ENCODE measurements around the gene LAMTOR4.
A peak's percentile ranks its signal among the peaks of the same experiment; 100 is the strongest.
"Not testable (repeated sequence)": the region's sequence is repeated elsewhere in the genome, so short reads cannot be mapped to it uniquely, and the experiment has no call there.

Gene LAMTOR4

DNA sequence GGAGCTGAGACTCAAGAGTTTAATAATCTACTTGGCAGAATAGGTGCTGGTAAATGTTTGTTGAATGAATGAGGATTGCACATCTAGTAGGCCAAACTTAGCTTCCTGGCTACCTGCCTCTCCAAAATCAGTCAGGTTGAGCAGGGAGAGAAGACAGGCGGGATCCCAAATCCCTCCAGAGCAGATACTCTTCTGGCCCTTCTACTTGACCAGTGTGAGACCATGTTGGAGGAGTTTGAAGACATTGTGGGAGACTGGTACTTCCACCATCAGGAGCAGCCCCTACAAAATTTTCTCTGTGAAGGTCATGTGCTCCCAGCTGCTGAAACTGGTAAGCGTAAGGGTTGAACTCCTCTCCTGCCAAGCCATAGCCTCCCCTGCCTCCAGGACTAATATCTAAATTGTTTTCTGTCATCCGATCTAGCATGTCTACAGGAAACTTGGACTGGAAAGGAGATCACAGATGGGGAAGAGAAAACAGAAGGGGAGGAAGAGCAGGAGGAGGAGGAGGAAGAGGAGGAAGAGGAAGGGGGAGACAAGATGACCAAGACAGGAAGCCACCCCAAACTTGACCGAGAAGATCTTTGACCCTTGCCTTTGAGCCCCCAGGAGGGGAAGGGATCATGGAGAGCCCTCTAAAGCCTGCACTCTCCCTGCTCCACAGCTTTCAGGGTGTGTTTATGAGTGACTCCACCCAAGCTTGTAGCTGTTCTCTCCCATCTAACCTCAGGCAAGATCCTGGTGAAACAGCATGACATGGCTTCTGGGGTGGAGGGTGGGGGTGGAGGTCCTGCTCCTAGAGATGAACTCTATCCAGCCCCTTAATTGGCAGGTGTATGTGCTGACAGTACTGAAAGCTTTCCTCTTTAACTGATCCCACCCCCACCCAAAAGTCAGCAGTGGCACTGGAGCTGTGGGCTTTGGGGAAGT is 24.2 kb upstream of the LAMTOR4 start:
- DNase-seq, result no peak

DNA sequence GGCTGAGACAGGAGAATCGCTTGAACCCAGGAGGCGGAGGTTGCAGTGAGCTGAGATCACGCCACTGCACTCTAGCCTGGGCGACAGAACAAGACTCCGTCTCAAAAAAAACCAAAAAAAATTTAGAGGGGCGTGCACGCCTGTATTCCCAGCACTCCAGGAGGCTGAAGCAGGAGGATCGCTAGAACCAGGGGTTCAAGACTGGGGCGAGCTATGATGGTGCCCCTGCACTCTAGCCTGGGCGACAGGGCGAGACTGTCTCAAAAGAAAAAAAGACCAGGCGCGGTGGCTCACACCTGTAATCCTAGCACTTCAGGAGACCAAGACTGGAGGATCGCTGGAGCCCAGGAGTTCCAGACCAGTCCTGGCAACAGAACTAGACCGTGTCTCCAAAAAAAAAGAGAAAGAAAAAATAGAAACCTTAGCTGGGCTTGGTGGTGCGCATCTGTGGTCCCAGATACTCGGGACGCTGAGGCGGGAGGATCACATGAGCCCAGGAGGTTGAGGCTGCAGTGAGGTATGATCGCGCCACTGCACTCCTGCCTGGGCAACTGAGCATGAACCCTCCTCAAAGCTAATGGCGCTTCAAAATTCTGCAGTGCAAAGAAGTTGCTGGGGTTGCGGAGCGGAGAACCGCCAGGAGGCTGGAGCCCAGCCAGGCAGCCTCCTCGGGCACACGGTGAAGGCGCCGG is 22.3 kb upstream of the LAMTOR4 start:
- DNase-seq, result no peak

DNA sequence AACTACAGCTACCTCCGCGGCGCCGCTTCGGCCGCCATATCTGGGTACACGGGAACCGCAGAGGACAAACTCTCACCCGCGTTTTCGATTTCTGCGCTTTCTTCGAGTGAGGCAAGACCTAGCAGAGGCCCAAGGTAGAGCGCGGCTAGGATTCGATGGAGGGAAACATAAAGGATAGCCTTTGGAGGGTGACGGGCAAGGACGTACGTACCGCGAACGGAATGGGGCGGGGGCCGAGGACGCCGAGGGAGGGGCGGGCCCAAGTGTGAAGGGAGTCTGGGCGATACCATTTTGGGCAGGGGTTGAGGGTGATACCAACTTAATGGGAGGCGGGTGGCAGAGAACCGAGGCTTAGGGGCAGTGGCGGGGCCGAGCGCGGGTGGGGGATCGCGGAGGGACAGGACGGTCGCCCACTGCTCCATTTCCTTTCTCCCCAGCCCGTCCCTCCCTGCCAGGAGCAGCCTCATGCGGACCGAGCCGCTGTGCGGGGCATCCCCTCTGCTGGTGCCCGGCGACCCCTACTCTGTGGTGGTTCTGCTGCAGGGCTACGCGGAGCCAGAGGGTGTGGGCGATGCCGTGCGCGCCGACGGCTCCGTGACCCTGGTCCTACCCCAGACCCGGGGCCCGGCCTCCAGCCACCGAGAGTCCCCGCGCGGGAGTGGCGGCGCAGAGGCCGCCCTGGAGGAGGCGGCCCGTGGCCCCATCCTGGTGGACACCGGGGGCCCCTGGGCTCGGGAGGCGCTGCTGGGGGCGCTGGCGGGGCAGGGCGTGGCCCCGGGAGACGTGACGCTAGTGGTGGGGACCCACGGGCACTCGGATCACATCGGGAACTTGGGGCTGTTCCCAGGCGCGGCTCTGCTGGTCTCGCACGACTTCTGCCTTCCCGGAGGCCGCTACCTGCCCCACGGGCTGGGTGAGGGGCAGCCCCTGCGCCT is 21.5 kb upstream of the LAMTOR4 start, which contains the start of gene MBLAC1:
Gene MBLAC1, plus strand, starts transcription at position 37 of the 935 bp plus-strand sequence. Its CDS starts 429 bp downstream, at position 466.
- DNase-seq, result peak; percentile 66

DNA sequence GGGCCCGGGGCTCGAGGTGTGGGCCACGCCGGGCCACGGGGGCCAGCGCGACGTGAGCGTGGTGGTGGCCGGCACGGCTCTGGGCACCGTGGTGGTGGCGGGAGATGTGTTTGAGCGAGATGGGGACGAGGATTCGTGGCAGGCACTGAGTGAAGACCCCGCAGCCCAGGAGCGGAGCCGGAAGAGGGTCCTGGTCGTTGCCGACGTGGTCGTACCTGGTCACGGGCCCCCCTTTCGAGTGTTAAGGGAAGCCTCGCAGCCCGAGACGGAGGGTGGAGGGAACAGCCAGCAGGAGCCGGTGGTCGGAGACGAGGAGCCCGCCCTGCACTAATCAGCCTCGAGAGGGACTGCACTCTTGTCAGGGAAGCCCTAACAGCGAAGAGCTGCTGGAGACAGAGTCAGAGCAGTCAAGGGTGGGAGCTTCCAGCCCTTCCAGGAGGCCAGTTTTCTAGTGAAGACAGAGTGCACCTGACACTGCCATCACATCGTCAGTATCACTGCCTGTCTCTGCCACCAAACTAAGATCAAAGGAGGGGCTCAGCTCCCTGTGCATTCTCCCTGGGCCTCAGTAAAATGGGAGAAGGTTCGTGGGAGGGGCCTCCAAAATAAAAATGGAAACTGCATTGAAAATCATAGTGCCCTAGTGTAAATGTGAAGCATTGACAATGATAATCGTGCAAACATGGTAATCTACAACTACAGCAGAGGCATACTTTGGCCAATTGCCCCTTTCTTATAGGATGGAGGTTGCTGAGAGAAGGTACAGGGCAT is 20.7 kb upstream of the LAMTOR4 start:
- DNase-seq, result no peak

DNA sequence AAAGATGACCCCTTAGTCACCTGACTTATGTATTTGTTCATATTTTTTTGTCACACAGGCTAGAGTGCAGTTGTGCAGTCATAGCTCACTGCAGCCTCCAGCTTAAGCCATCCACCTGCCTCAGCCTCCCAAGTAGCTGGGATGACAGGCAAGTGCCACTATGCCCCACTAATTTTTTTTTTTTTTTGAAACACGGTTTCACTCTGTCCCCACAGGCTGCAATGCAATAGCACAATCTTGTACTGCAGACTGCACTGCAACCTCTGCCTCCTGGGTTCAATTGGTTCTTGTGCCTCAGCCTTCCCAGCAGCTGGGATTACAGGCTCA is 20.1 kb upstream of the LAMTOR4 start:
- no peak for DNase-seq

DNA sequence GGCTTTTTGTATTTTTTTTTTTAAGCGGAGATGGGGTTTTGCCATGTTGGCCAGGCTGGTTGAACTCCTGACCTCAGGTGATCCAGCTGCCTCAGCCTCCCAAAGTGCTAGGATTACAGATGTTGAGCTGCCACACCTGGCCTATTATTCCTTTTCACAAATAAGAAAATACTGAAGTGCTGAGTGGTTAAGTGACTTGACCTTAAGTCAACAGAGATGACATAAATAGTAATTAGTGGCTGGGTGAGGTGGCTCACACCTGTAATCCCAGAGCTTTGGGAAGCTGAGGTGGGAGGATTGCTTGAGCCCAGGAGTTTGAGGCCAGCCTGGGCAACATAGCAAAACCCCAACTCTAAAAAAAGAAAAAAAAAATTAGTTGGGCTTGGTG is 18.5 kb upstream of the LAMTOR4 start:
- DNase-seq, result not testable (repeated sequence)

DNA sequence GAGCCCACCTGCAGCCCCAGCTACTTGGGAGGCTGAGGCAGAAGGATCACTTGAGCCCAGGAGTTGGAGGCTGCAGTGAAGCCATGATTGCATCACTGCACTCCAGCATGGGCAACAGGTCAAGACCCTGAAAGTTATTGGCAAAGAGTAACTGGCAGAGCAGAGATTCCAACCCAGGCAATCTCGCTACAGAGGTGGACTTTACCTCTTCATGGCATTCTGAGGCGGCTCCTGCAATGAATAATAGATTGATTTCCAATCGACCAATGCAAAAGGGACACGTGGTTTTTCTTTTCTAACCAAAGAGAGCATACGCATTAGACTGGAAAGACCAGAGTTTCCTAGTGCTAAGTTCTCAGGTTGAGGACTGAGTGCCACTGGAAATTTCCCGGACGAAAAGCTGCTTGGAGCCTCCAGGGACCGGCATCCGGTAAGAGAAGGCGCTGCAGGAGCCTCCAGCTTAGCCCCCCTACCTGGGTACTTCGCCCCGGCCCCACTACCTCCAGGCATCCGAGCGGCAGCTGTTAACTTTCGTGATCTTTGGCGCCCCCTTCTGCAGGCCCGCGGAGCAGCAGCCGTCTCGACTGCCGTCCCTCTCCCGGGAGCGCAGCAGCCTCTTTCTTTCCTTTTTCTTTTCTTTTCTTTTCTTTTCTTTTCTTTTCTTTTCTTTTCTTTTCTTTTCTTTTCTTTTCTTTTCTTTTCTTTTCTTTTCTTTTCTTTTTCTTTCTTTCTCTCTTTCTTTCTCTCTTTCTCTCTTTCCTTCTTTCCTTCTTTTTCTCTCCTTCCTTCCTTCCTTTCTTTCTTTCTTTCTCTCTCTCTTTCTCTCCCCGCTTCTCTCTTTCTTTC is 17.9 kb upstream of the LAMTOR4 start:
- no peak for DNase-seq

DNA sequence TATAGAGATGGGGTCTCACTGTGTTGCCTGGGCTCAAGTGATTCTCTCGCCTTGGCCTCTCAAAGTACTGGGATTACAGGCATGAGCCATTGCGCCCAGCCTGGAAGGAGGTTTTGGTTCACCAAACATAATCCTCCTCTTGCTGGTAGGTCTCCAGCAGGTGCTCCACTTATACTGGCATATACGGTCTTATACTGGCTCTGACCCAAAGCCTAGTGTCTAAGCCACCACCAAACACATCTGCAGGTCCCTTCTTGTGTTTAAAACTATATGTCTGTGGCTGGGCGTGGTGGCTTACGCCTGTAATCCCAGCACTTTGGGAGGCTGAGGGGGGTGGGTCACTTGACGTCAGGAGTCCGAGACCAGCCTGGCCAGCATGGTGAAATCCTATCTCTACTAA is 16.6 kb upstream of the LAMTOR4 start:
- DNase-seq, result no peak

DNA sequence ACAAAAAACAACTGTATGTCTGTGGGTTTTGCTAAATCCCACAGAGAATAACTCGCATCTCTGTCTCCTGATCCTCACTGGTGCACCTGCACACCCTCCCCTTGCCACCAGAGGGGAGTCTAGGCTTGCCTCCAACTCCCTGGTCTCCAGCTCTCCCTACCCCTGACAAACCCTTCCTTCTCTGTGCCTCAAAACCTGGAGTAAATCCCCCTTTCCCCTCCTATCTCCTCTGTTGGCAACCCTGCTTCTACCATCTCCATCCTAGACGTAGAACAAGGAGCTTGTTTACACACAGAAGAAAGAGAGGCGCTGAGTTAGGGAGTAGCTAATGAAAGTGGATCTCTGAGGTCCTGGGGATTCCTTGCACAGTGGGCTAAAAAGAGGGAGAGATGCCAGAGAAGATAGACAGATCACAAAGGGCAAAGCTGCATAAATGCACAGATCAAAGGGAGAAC is 16.0 kb upstream of the LAMTOR4 start:
- DNase-seq, result peak; percentile 44

DNA sequence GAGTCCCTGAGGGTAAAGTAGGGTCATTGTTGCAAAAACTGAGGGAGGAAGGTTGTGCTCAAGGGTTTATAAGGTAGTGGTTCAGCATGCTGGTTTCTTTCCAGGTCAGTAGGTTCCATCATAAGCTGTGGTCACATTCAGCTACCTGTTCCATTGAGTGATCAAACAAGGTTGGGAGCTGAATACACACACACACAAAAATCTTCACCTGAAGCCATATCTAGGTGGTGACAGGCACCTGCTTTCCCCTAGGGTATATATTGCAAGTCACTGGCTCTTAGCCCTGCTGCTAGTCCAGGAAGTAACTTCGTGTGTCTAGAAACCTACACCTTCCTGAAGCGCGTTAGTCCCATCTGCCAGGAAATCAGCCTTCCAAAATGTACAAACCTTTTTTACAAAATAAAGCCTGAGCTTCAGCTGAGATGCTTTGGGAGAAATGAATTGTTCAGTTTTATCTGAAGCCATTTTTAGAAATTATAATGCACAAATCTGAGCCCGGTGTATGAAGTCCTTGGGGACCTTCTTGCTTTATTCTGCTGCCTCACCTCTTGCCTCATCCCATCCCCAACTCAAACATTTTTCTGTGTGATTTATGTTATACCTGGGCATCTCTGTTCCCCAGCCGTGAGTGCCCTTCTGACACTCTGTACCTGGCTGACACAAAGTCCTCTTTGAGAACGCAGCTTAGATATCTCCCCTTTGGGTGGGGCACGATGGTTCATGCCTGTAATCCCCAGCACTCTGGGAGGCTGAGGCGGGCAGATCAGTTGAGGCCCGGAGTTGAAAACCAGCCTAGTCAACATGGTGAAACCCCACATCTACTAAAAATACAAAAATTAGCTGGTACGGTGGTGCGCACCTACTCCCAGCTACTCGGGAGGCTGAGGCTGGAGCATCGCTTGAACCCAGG is 10.6 kb upstream of the LAMTOR4 start:
- no peak for DNase-seq

DNA sequence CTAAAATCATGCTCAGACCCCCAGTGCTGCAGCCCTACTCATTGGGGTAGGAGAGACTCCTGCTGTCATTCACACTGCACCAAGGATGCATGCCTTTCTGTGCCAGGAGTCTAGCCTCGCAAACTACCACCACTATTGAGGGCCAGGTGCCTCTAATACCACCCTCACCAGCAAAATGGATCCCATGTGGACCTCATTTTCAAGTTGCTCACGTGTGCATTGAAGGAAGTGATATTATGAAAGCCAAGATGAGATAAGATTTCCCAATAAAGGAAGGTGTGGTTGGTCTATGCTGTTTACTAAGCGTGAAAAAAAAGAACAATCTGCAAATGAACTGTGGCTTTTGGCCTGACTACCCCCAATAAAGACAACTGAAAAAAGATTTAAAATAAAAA is 7.2 kb upstream of the LAMTOR4 start:
- no peak for DNase-seq

DNA sequence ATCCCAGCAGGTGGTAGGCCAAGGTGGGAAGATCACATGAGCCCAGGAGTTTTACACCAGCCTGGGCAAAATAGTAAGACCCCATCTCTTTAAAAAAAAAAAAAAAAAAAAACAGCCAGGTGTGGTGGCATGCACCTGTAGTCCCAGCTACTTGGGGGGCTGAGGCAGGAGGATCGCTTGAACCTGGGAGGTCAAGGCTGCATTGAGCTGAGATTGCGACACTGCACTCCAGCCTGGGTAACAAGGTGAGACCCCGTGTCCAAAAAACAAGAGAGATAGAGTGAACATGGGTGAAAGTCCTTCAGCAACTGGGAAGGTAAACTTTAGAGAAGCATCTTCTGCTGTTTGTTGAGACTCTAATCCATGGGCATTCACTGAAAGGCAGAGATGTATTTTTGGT is 6.3 kb upstream of the LAMTOR4 start:
- DNase-seq, result no peak

DNA sequence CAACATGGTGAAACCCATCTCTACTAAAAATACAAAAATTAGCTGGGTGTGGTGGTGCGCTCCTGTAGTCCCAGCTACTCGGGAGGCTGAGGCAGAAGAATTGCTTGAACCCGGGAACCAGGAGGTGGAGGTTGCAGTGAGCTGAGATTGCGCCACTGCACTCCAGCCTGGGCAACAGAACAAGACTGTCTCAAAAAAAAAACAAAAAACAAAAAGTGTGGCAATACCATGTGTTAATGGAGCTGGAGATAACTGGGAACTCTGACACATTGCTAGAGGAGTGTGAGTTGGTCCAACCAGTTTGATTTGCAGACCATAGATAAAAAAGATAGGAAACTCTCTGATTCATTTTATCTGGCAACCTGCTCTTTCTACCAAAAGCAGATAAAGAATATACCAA is 2.4 kb upstream of the LAMTOR4 start:
- DNase-seq, result not testable (repeated sequence)

DNA sequence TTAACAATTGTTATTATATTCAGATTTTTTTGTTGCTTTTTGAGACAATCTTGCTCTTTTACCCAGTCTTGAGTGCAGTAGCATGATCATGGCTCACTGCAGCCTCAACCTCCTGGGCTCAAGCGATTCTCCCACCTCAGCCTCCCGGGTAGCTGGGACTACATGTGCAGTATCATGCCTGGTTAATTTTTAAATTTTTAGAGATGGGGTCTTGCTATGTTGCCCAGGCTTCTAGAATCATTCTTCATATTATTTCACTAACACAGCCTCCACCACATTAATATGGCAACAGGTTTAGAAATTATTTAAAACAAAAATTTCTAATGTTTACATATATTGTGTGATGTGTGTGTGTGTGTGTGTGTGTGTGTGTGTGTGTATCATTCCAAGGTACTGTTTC is 1.4 kb upstream of the LAMTOR4 start:
- no peak for DNase-seq

DNA sequence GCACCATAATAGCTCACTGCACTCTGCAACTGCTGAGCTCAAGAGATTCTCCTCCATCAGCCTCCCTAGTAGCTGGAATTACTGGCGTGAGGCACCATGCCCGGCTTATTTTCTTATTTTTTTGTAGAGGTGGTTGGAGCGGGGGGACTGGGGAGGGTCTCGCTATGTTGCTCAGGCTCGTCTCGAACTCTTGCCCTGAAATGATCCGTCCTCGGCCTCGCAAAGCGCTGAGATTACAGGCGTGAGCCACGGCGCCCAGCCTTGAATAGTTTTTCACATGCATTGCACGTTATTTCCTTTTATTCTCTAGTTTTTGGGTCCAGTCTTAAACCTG is 526 bp upstream of the LAMTOR4 start:
- no peak for DNase-seq

DNA sequence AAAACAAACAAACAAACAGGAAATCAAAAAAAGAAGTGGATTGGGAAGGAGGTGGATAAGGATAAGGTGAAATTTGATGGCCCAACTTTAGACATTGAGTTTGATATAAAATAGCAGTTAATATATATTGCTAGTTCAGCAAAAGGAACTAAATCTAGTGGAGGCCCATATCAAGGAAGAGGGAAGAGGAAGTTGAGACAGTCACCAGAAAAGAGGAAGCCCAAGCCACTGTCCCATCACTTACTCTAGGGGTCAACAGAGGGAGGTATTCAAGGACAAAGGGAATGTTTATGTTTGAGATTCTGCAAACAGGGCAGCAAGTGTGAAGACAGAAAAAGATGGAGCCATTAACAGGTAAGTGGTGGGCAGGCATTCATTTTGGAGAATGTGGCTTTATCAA is 3.7 kb downstream of the LAMTOR4 start:
- DNase-seq, result no peak

DNA sequence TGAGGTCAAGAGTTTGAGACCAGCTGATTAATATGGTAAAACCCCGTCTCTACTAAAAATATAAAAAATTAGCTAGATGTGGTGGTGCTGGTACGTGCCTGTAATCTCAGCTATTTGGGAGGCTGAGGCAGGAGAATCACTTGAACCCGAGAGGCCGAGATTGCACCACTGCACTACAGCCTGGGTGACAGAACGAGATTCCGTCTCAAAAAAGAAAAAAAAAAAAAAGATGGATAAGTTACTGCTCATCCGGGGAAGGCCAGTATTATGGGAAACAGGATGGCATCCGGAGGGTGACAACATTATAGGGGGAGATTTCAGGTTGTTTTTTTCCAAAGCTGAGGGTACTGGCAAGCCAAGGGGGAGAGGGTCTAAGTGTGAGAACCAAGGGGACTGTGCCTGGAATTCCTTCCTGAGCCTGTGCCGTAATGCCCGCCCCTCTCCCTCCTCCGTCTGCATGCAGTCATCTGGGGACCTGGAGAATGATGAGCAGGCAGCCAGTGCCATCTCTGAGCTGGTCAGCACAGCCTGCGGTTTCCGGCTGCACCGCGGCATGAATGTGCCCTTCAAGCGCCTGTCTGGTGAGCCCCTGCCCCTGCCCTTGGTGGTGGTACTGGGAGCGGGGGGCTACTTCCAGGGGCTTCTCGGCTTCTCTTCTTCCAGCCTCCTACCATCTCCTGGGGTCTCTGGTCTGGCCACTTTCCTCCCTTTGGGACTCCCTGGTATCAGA is 4.4 kb downstream of the LAMTOR4 start:
- no peak for DNase-seq

DNA sequence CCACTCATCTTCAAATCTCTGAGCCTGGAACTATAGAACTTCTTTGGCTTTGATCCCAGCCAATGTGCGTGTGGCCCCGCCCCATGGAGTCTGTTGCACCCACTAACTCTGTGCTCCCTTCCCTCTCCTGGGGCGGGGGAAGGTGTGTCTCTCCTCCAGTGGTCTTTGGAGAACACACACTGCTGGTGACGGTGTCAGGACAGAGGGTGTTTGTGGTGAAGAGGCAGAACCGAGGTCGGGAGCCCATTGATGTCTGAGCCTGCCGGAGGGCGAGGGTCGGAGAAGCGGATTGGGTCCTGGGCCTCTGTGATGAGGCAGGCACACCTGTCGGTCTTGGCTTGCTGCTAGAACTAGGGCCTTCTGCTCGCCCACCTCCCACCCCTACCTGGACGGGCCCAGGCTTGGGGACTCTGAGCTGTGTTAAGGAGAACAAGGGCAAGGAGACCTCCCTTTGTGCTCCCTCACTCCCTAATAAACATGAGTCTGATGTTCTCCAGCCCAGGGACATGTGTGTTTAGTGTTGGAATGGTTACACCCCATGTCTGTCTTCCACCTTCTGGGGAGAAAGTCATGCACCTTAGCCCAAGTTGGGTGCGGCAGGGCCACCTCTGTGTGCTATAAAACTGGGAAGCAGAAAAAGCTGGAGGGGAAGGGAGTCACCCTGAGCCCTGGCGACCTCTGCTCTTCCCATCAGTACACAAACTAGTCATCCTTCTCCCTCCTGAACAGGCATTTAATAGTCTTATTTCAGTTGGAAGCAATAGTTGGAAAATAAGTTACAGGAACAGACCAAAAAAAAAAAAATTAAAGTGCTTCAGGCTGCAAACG is 5.2 kb downstream of the LAMTOR4 start:
- DNase-seq, result no peak

All from SHP77 treated with DMSO at 0.1 percent for 48 hours (cell line).